GF-D8 (cell line): ENCODE results near the gene TRIM10.
"Not testable (repeated sequence)": the region's sequence is repeated elsewhere in the genome, so short reads cannot be mapped to it uniquely, and the experiment has no call there.

ENCODE experiments used
- DNase-seq: peaks from one replicate; lab custom pipeline; 2025; lab: John Stamatoyannopoulos, UW

The TRIM10 gene

GRCh38 chr6:30154061-30154460, 7.0 kb downstream of the TRIM10 start:
- no peak for DNase-seq

DNA sequence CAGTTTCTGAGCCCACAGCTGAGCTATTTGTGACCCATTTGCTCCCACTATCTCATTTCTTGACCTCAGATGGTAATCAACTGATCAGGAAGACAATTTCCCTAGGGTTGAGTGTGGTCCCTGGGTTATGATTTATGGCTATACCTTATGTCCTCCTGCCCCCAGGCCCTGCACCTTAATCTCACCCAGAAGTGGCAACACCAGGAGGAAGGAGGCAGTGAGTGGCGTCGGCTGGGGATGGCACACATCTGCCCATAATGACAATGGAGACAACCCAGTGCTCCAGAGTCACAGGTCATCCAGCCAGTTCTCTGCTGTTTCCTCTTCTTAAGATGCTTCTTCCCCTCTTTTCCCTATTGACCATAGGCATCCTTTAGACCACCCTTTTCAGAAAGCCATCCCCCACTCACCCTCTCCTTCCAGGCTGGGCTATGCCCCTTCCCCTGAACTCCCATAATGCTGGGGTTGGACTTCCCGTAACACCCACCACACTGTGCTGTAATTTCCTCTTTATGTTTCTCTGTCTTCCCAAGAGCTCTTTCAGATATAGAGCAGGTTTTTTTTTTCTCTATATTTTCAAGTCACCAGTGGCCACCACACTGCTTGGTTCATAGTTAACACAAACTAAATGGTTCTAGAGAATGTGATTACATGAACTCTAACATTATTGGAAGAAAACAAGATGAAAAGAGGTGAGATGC, 8.0 kb downstream of the TRIM10 start:
- peak; percentile 50 for DNase-seq

DNA sequence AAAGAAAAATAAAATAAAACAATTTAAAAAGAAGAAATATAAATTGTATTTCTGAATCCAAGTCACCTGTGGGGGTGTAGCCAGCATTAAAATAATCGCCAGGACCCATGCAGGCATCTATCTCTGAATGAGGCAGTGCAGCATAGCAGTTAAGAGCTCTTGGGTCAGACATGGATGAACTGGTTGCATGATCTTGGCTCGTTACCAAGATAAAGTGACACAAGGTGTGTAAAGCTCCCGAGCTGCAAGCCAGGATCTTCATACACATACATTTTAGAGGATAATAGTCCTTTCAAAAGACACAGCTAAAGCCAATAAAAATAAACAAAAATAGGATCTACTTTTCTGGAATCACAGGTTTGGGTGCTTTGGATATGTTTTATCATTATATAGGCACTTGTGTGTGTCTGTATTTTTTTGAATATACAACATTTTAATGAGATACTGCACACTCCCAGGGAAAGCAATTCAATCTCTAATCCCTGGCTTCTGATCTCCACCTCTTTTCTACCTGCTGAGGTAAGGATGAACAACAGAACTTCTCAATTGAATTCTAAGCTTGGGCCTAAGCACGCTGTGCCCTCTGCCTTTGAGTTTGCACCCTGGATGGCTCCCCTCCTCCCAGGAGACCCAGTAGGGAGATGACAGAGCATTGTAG, 8.9 kb downstream of the TRIM10 start:
- peak; percentile 30 for DNase-seq

GRCh38 chr6:30151580-30151979, 9.4 kb downstream of the TRIM10 start:
- DNase-seq: peak; percentile 90

- DNase-seq: no peak
These were observed 10.2 kb downstream of the TRIM10 start for GRCh38 chr6:30150671-30151395.

- no peak for DNase-seq
These were observed 11.0 kb downstream of the TRIM10 start for GRCh38 chr6:30149858-30150550.

DNA sequence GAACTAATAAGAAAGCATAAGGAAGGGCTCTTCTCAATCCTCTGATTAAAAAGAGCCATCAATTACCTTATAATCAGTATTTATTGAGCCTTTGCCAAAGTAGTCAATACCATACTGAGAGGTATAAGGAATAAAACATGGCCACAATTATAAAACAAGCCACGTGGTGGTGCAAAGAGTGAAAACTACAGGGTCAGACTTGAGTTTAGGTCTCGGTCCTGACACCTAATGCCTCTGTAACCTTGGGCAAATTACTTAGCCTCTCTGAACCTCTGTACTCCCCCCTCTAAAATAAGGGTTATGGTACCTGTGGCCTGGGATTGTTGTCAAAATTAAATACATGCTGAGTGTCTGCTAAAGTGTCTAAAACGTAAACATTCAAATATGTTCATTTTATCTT, 11.8 kb downstream of the TRIM10 start:
- no peak for DNase-seq

GRCh38 chr6:30147096-30147495, 13.9 kb downstream of the TRIM10 start:
- DNase-seq: no peak

DNA sequence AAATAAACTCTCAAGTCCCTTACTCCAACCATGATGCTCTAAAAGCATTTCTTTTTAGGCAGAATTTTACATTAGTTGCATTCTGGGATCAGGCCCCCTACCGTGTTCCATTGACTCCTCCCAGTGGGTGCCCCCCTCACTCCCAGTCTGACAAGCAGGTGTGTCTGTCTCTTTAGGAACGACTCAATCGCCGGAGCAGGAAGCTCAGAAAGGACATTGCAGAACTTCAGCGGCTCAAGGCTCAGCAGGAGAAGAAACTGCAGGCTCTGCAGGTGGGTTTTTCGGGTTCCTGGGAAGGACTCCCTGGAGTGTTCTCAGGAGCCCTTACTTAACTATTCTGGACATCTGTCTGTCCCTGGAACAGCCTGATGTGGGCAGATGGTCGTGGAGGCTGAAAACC, 15.2 kb downstream of the TRIM10 start:
- no peak for DNase-seq

- no peak for DNase-seq
These were observed 16.2 kb downstream of the TRIM10 start for GRCh38 chr6:30144811-30145210.

DNA sequence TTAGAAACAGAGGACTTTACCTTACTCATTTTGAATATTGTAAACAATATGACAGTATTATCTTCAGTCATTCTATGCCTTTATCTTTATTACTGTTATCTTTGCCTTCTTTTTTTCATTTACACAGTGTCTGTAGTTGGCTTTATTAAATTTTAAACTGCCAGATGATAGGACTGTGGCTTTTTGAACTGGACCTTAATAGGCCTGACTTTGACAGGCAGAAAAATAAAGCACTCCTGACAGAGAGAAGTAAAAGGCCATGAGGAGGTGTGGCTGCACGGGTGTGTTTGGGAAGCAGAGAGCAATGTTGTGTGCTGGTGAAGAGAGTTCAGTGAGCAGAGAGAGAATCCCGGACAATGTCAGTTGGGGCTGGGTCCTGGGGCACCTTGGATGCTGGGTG, 17.2 kb downstream of the TRIM10 start:
- no peak for DNase-seq

- no peak for DNase-seq
These were observed 18.3 kb downstream of the TRIM10 start for GRCh38 chr6:30142665-30143064.

- not testable (repeated sequence) for DNase-seq
These were observed 20.8 kb downstream of the TRIM10 start for GRCh38 chr6:30140240-30140639.

DNA sequence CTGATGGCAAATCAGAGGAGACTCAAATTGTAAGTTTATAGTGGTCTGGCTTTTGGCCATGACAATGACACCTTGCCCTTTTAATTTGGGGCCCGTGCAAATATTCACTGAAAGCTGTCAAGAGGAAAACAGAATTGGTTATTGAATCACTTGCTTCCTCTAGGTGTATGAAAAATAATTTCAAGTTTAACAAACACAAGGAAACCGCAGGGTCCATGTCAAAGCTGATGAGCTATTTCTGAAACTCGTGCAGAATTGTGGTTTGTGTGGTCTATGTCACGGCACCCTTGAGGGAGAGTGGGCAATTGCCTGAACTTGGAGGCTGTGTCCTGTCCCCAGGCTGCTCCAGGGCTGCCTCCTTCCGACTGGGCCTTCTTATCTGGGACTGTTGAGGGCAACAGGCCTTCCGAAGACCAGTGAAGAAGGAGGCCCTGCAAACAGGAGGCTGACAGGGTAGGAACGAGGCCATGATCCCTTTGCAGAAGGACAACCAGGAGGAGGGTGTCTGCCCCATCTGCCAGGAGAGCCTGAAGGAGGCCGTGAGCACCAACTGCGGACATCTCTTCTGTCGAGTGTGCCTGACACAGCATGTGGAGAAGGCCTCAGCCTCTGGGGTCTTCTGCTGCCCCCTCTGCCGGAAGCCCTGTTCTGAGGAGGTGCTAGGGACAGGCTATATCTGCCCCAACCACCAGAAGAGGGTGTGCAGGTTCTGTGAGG, 24.3 kb downstream of the TRIM10 start:
- no peak for DNase-seq

GRCh38 chr6:30135757-30136156, 25.3 kb downstream of the TRIM10 start, which contains the start of gene TRIM40:
Gene TRIM40 (plus strand): TSS chr6:30136140. CDS start chr6:30137037, 897 bp downstream.
- DNase-seq: no peak

DNA sequence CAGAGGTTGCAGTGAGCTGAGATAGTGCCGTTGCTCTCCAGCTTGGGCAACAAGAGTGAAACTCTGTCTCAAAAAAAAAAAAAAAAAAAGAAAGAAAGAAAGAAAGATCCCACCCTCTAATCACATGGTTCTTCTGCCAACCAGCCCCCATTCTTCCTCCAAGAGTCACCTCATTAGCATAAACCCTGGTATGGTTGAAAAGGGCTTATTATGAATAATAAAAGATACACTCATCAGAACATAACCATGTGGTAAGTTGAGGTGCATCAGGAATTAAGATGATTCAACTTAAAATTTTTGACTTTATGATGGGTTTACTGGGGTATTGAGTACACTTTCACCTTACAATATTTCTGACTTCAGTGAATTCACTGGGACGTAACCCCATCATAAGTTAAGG, 25.9 kb downstream of the TRIM10 start:
- no peak for DNase-seq

GRCh38 chr6:30131947-30132497, 29.0 kb downstream of the TRIM10 start:
- no peak for DNase-seq

DNA sequence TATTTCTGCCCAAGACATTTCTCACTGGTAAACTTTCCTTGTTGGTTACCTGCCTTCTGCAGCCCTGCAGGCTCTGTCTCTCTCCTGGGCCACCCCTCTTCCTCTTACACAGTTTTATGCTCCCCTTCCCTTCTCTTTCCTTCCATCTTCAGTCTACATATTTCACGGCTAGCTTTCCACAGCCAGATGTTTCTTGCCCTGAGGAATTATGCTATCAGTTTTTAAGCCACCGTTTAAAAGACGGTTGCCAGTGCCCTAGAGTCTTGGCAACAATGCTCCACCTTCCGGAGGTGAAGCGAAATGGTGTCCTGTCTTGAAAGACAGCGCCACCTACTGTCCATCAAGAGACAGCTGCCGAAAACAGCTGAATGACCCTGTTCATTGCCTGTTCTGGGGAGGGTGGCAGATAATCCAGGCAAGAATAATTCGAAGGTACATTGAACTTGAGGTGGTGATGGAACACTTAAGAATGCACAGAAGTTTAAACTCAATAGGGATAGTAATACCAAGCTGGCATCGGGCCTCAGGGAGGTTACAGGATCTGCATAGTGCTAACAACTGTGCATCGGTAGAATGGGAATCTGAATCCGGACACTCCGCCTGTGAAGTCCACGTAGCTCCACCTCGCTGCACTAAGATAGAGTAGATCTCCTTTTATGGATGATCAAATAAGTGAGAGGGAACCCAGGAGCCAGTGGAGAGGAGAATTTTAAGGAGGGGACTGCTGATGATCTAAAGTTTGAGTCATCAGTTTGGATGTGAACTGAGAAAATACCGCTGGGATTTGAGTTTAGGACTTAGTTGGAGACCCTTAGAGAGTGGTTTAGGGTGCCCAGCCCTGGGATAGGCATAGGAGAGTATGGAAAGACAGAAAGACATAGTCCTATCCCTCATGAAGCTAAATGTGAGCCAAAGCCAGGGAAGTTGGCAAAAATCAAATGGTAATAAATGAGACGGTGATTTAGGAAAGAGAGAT, 29.8 kb downstream of the TRIM10 start:
- DNase-seq: peak; percentile 41

GRCh38 chr6:30130179-30130679, 30.8 kb downstream of the TRIM10 start:
- DNase-seq: no peak
